Panc1 (cell line): Measurements from ENCODE around the gene REX1BD. TPM values are rescaled to one million over a fixed set of nuclear protein-coding genes. Genes with fewer than 3 reads are reported as not detected.

Source experiments
- ATAC-seq: fragments of 200-7000 bp; cut with Tn5 transposase; 2 replicates; pipeline ENCODE4 v1.9.1; 2020; ENCODE audit warnings: mild to moderate bottlenecking, moderate library complexity
- BruUV-seq: library from RNA; stranded (reverse); fragments of 400-500 nt; replicated peaks from 2 replicates; lab custom pipeline; 2021; lab: Mats Ljungman, UMichigan
- CTCF ChIA-PET: fragments of 300-600 bp; sonication (Branson Sonifier 250); formaldehyde crosslinking; loops from one replicate; lab custom pipeline; 2022; ENCODE audit warnings: antibody characterized with exemption; lab: Charles Lee
- POLR2A ChIA-PET: fragments of 300-600 bp; sonication (Branson Sonifier 250); formaldehyde crosslinking; loops from one replicate; lab custom pipeline; 2022; ENCODE audit warnings: antibody characterized with exemption; lab: Charles Lee
- DNase-seq: peaks from one replicate; pipeline ENCODE4 v3.0.0-alpha.2; 2010; ENCODE audit warnings: low read depth, low spot score
- H3K27ac ChIP-seq: 2 replicates; pipeline ENCODE4 v1.5.1; 2011; ENCODE audit warnings: mild to moderate bottlenecking, low read length, inconsistent platforms
- H3K27me3 ChIP-seq: fragments of 200-500 bp; sonication (Bioruptor generic); 2 replicates; pipeline ENCODE4 v1.6.0; 2014; ENCODE audit warnings: low read length, inconsistent platforms; ENCODE audit not compliant: control insufficient read depth, insufficient read depth
- H3K36me3 ChIP-seq: fragments of 200-500 bp; sonication (Bioruptor generic); 2 replicates; pipeline ENCODE4 v1.5.1; 2014; ENCODE audit warnings: inconsistent platforms, mild to moderate bottlenecking, low read length, moderate library complexity; ENCODE audit not compliant: control insufficient read depth, insufficient read depth
- H3K4me1 ChIP-seq: 2 replicates; pipeline ENCODE4 v1.5.1; 2011; ENCODE audit warnings: inconsistent platforms, mild to moderate bottlenecking, low read length, moderate library complexity; ENCODE audit not compliant: control insufficient read depth, insufficient read depth
- H3K4me3 ChIP-seq, 2 experiments: 2 replicates each; pipeline ENCODE4 v1.5.1; 2011 to 2012; ENCODE audit warnings: low read depth in 2 of 2, low read length in 2 of 2, mild to moderate bottlenecking in 2 of 2, inconsistent platforms in 1 of 2, moderate library complexity in 1 of 2
- H3K9me3 ChIP-seq: fragments of 200-500 bp; sonication (Bioruptor generic); 2 replicates; pipeline ENCODE4 v1.5.1; 2014; ENCODE audit warnings: low read depth, mild to moderate bottlenecking, inconsistent platforms, low read length, moderate library complexity; ENCODE audit not compliant: control insufficient read depth, insufficient read depth
- POLR2AphosphoS5 ChIP-seq: IDR thresholded peaks from 2 replicates; pipeline ENCODE4 v1.6.1; 2012; ENCODE audit warnings: mild to moderate bottlenecking, low read depth, low read length, moderate library complexity
- SIN3A ChIP-seq: IDR thresholded peaks from 2 replicates; pipeline ENCODE4 v1.6.1; 2012; ENCODE audit warnings: low read depth, mild to moderate bottlenecking, low read length, moderate library complexity, borderline replicate concordance; ENCODE audit not compliant: insufficient read depth
- TCF7L2 ChIP-seq: IDR thresholded peaks from 2 replicates; pipeline ENCODE4 v1.6.1; 2011; ENCODE audit warnings: mild to moderate bottlenecking, low read depth, low read length, inconsistent platforms
- in situ Hi-C: cut with HindIII; loops from 2 replicates; pipeline ENCODE4 v1.10.0; 2016; ENCODE audit warnings: low sequenced_read_pairs, low pct_unique_long_range_greater_than_20kb
- intact Hi-C: fragments of 100-400 bp; cut with micrococcal nuclease; formaldehyde crosslinking; loops from one replicate; pipeline ENCODE4 v1.10.0; 2022; ENCODE audit not compliant: unreplicated experiment
- total RNA-seq: library from RNA; stranded (reverse); gene quantifications from one replicate; pipeline ENCODE4 v1.2.1, GENCODE V29; 2021; ENCODE audit not compliant: unreplicated experiment
- TF ChIP-seq, protein P1 (sequence below), 2 experiments: IDR thresholded peaks; 2 replicates each; pipeline ENCODE4 v1.6.1; 2011 to 2012; ENCODE audit warnings: low read depth in 2 of 2, control low read depth in 1 of 2, low read length in 1 of 2, mild to moderate bottlenecking in 1 of 2, moderate library complexity in 1 of 2; ENCODE audit not compliant: insufficient read depth in 1 of 2
- TF ChIP-seq, protein P2 (sequence below): fragments of 450-650 bp; IDR thresholded peaks from 2 replicates; pipeline ENCODE4 v1.5.1; 2017; ENCODE audit warnings: mild to moderate bottlenecking

The REX1BD gene
- total RNA-seq, 1 experiment from 2014 or later, result 32.0 TPM

DNA sequence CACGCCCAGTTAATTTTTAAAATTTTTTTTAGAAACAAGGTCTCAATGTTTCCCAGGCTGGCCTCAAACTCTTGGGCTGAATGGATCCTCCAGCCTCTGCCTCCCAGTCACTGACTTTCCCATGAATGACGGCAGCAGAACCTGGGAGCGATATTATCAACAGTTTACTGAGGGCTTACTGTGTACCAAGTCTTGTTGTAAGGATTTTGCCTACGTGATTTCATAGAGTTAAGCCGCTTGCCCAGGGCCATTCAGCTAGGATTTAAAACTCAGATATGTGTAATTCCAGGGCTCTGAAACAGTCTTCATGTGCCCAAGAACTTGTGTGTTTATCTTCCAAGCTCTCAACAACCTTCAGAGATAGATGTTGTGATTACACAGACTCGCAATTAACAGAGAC lies 37.0 kb upstream of the REX1BD start:
- DNase-seq, result no peak
- no peaks in the 10 kb centered on the region for H3K4me1 ChIP-seq
- CTCF ChIA-PET, result no interaction called here
- BruUV-seq, result no TSS peak
- H3K27me3 ChIP-seq, result no peaks in the 10 kb centered on the region
- no peak overlapping the region for H3K27ac ChIP-seq
- ATAC-seq, result no peak
- POLR2A ChIA-PET, result no interaction called here
- H3K9me3 ChIP-seq, result no peaks in the 10 kb centered on the region
- in situ Hi-C loops (no loop called here), intact Hi-C loops (no loop called here)
- no peaks in the 10 kb centered on the region for H3K36me3 ChIP-seq
- TF ChIP-seq TCF7L2 (no peak), POLR2AphosphoS5 (no peak), SIN3A (no peak)
- TF ChIP-seq, protein P1, sequence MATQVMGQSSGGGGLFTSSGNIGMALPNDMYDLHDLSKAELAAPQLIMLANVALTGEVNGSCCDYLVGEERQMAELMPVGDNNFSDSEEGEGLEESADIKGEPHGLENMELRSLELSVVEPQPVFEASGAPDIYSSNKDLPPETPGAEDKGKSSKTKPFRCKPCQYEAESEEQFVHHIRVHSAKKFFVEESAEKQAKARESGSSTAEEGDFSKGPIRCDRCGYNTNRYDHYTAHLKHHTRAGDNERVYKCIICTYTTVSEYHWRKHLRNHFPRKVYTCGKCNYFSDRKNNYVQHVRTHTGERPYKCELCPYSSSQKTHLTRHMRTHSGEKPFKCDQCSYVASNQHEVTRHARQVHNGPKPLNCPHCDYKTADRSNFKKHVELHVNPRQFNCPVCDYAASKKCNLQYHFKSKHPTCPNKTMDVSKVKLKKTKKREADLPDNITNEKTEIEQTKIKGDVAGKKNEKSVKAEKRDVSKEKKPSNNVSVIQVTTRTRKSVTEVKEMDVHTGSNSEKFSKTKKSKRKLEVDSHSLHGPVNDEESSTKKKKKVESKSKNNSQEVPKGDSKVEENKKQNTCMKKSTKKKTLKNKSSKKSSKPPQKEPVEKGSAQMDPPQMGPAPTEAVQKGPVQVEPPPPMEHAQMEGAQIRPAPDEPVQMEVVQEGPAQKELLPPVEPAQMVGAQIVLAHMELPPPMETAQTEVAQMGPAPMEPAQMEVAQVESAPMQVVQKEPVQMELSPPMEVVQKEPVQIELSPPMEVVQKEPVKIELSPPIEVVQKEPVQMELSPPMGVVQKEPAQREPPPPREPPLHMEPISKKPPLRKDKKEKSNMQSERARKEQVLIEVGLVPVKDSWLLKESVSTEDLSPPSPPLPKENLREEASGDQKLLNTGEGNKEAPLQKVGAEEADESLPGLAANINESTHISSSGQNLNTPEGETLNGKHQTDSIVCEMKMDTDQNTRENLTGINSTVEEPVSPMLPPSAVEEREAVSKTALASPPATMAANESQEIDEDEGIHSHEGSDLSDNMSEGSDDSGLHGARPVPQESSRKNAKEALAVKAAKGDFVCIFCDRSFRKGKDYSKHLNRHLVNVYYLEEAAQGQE (IDR thresholded peaks at IDR 0.05; ENCODE audit: insufficient read depth in 1 of 2, low read depth in 2 of 2, low read length in 1 of 2), result no peak
- TF ChIP-seq, protein P2, sequence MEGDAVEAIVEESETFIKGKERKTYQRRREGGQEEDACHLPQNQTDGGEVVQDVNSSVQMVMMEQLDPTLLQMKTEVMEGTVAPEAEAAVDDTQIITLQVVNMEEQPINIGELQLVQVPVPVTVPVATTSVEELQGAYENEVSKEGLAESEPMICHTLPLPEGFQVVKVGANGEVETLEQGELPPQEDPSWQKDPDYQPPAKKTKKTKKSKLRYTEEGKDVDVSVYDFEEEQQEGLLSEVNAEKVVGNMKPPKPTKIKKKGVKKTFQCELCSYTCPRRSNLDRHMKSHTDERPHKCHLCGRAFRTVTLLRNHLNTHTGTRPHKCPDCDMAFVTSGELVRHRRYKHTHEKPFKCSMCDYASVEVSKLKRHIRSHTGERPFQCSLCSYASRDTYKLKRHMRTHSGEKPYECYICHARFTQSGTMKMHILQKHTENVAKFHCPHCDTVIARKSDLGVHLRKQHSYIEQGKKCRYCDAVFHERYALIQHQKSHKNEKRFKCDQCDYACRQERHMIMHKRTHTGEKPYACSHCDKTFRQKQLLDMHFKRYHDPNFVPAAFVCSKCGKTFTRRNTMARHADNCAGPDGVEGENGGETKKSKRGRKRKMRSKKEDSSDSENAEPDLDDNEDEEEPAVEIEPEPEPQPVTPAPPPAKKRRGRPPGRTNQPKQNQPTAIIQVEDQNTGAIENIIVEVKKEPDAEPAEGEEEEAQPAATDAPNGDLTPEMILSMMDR, result no peak
- H3K4me3 ChIP-seq, result no peak overlapping the region

DNA sequence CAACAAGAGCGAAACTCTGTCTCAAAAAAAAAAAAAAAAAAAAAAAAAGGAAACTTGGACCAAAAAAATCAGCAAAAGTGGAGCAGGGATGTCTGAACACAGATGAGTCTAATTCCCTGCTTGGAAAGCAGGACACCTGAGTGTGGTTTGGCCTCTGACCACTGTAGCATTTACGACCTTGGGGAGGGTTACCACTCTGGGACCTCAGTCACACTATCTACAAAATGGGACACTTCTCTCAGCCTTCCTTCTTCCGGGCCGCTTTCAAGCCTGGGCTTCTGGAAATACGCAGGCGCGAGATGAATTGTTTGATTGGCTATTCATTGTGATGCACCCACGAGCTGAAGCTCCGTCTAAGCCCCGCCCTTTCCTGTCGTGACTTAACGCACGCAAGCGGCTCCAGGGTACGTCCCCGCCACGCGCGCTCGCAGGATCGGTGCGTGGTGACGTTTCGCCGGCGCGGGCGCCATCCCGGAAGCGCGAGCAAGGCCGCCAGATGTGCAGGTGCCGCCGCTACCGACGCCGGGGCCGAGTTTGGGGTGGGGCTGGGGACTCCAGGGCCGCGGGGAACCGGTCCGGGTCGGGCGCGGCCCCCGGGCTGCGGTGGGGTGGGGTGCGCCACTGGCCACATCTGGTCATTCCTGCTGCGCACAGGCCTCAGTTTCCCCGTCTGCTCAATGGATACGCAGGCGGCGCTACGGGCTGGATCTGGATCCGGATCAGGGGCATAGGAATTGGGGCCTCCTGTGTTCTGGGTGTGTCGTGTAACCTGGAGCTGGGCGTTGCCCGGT lies 31.0 kb upstream of the REX1BD start, which contains the start of gene KXD1:
Gene KXD1 (plus strand): TSS at position 460 of the 791 bp plus-strand sequence. CDS start 4,187 bp downstream, outside the sequence.
- intact Hi-C loops, result no loop called here
- H3K27ac ChIP-seq, result peak within 1 kb of the TSS; percentile 96
- BruUV-seq, result no TSS peak
- peaks cover 5% of the 10 kb centered on the region; the same call in 1 of the 2 replicates for H3K36me3 ChIP-seq
- 0 out of 2 replicates have a peak, but pooled peaks cover 5% of the 10 kb centered on the region for H3K4me1 ChIP-seq
- TF ChIP-seq SIN3A (peak; percentile 90; the same call in 1 of the 2 replicates), TCF7L2 (no peak), POLR2AphosphoS5 (peak; percentile 82)
- TF ChIP-seq, protein P2, result no peak
- TF ChIP-seq, protein P1 (IDR thresholded peaks at IDR 0.05; ENCODE audit: insufficient read depth in 1 of 2, low read depth in 2 of 2, low read length in 1 of 2), result no peak
- no peaks in the 10 kb centered on the region for H3K27me3 ChIP-seq
- peak within 1 kb of the TSS; percentile 89 to 94 for H3K4me3 ChIP-seq
- ATAC-seq, result peak; percentile 99
- POLR2A ChIA-PET, result interaction anchor here (0.6 to 0.7 kb wide), 3 partner anchors 118 to 224 kb away, joined by 4 to 14 read pairs (median 6); no protein-coding TSS in a partner anchor
- peak; percentile 87 for DNase-seq
- in situ Hi-C loops, result no loop called here
- CTCF ChIA-PET, result no interaction called here
- H3K9me3 ChIP-seq, result no peaks in the 10 kb centered on the region
